ENCODE results near the gene CACNG3.
A peak's percentile ranks its signal among the peaks of the same experiment; 100 is the strongest.
"Not testable (repeated sequence)": the region's sequence is repeated elsewhere in the genome, so short reads cannot be mapped to it uniquely, and the experiment has no call there.

The CACNG3 gene

GRCh38 chr16:24255456-24256371, at the start of gene CACNG3:
Gene CACNG3 (plus strand): TSS chr16:24256335. CDS start chr16:24256755, 420 bp downstream.
- peak; percentile 44 to 57 for DNase-seq

- no peak for DNase-seq
Measured at GRCh38 chr16:24206926-24207325, 49.2 kb upstream of the CACNG3 start.

- DNase-seq = no peak
Measured at GRCh38 chr16:24208710-24209109, 47.4 kb upstream of the CACNG3 start.

- no peak for DNase-seq
Measured at GRCh38 chr16:24214992-24215391, 41.1 kb upstream of the CACNG3 start.

- no peak for DNase-seq
Measured at GRCh38 chr16:24216961-24217360, 39.2 kb upstream of the CACNG3 start.

GRCh38 chr16:24217461-24217860, 38.7 kb upstream of the CACNG3 start:
- DNase-seq = no peak

GRCh38 chr16:24218299-24218698, 37.8 kb upstream of the CACNG3 start:
- DNase-seq = no peak

GRCh38 chr16:24221219-24221618, 34.9 kb upstream of the CACNG3 start:
- no peak for DNase-seq

GRCh38 chr16:24228514-24228913, 27.6 kb upstream of the CACNG3 start:
- DNase-seq = no peak

GRCh38 chr16:24232936-24233335, 23.2 kb upstream of the CACNG3 start:
- no peak for DNase-seq

GRCh38 chr16:24234737-24235136, 21.4 kb upstream of the CACNG3 start:
- no peak for DNase-seq

- DNase-seq = no peak
Measured at GRCh38 chr16:24235806-24236205, 20.3 kb upstream of the CACNG3 start.

GRCh38 chr16:24238846-24239245, 17.3 kb upstream of the CACNG3 start:
- not testable (repeated sequence) for DNase-seq

GRCh38 chr16:24246911-24247607, 9.1 kb upstream of the CACNG3 start:
- no peak for DNase-seq

GRCh38 chr16:24253192-24253591, 2.9 kb upstream of the CACNG3 start:
- DNase-seq = peak; percentile 16 to 25

- no peak for DNase-seq
Measured at GRCh38 chr16:24257958-24258357, 1.8 kb downstream of the CACNG3 start.

- DNase-seq = no peak
Measured at GRCh38 chr16:24258791-24259190, 2.7 kb downstream of the CACNG3 start.

GRCh38 chr16:24262816-24263215, 6.7 kb downstream of the CACNG3 start:
- DNase-seq = no peak

GRCh38 chr16:24270721-24271442, 14.7 kb downstream of the CACNG3 start:
- DNase-seq = no peak

- no peak for DNase-seq
Measured at GRCh38 chr16:24272379-24272778, 16.2 kb downstream of the CACNG3 start.

GRCh38 chr16:24273508-24274182, 17.5 kb downstream of the CACNG3 start:
- DNase-seq = no peak

GRCh38 chr16:24275413-24275812, 19.3 kb downstream of the CACNG3 start:
- no peak for DNase-seq
